IMR-90 (cell line): ENCODE results near the gene GPR27.

ENCODE experiments used
- BHLHE40 ChIP-seq: fragments of 150-350 bp; IDR thresholded peaks from 2 replicates; pipeline ENCODE4 v1.6.1; 2016; ENCODE audit warnings: mild to moderate bottlenecking, low read depth, low read length
- CEBPB ChIP-seq: IDR thresholded peaks from 2 replicates; pipeline ENCODE4 v1.6.1; 2012; ENCODE audit warnings: low read depth, low read length, improper control_type of control experiment
- CHD1 ChIP-seq: IDR thresholded peaks from 2 replicates; pipeline ENCODE4 v1.6.1; 2012; ENCODE audit warnings: low read depth, low read length, improper control_type of control experiment
- MAZ ChIP-seq: IDR thresholded peaks from 2 replicates; pipeline ENCODE4 v1.6.1; 2012; ENCODE audit warnings: low read depth, mild to moderate bottlenecking, low read length, improper control_type of control experiment, moderate library complexity, borderline replicate concordance
- POLR2A ChIP-seq: IDR thresholded peaks from 2 replicates; pipeline ENCODE4 v1.6.1; 2012; ENCODE audit warnings: mild to moderate bottlenecking, low read depth, low read length
- RFX5 ChIP-seq: IDR thresholded peaks from 2 replicates; pipeline ENCODE4 v1.8.0; 2012; ENCODE audit warnings: low read depth, mild to moderate bottlenecking, low read length, moderate library complexity
- TF ChIP-seq, protein P1 (sequence below): conservative IDR thresholded peaks from 2 replicates; pipeline ENCODE4 v1.5.1; 2012; ENCODE audit warnings: mild to moderate bottlenecking, low read depth, low read length, improper control_type of control experiment
- TF ChIP-seq, protein P2 (sequence below): fragments of 150-350 bp; IDR thresholded peaks from 2 replicates; pipeline ENCODE4 v1.6.1; 2017; ENCODE audit warnings: mild to moderate bottlenecking, antibody characterized with exemption, low read length, low read depth

DNA sequence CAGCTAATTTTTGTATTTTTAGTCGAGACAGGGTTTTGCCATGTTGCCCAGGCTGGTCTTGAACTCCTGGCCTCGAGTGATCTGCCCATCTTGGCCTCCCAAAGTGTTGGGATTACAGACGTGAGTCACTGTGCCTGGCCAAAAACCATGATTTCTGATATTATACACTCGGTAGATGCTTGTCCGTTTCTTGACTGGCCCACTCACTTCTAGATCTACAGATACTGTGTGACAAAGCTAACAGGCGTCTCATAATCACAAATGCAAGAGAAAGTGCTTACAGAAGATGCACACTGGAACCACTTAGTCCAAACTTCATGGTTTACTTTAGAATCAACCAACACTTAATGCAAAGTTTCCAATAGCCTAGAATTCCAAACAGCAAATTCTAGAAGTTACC is 22.9 kb downstream of the GPR27 start:
- TF ChIP-seq, protein P1, sequence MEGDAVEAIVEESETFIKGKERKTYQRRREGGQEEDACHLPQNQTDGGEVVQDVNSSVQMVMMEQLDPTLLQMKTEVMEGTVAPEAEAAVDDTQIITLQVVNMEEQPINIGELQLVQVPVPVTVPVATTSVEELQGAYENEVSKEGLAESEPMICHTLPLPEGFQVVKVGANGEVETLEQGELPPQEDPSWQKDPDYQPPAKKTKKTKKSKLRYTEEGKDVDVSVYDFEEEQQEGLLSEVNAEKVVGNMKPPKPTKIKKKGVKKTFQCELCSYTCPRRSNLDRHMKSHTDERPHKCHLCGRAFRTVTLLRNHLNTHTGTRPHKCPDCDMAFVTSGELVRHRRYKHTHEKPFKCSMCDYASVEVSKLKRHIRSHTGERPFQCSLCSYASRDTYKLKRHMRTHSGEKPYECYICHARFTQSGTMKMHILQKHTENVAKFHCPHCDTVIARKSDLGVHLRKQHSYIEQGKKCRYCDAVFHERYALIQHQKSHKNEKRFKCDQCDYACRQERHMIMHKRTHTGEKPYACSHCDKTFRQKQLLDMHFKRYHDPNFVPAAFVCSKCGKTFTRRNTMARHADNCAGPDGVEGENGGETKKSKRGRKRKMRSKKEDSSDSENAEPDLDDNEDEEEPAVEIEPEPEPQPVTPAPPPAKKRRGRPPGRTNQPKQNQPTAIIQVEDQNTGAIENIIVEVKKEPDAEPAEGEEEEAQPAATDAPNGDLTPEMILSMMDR = no peak
- TF ChIP-seq, protein P2, sequence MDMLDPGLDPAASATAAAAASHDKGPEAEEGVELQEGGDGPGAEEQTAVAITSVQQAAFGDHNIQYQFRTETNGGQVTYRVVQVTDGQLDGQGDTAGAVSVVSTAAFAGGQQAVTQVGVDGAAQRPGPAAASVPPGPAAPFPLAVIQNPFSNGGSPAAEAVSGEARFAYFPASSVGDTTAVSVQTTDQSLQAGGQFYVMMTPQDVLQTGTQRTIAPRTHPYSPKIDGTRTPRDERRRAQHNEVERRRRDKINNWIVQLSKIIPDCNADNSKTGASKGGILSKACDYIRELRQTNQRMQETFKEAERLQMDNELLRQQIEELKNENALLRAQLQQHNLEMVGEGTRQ = no peak
- TF ChIP-seq RFX5 (no peak), POLR2A (no peak), BHLHE40 (no peak), MAZ (no peak), CEBPB (no peak), CHD1 (no peak)
